WTC11 (cell line): ENCODE results near the gene REEP1.

Experiments used
- CREB1 ChIP-seq: sonication (generic); formaldehyde crosslinking; IDR thresholded peaks from 2 replicates; pipeline ENCODE4 v1.8.0; 2023; ENCODE audit warnings: mild to moderate bottlenecking, missing genetic modification reagents
- CTCF ChIP-seq: fragments of 200-600 bp; IDR thresholded peaks from 2 replicates; pipeline ENCODE4 v1.8.0; 2022; ENCODE audit warnings: antibody characterized with exemption
- E2F1 ChIP-seq: sonication (generic); formaldehyde crosslinking; IDR thresholded peaks from 2 replicates; pipeline ENCODE4 v1.8.0; 2022; ENCODE audit warnings: mild to moderate bottlenecking, missing genetic modification reagents
- E2F4 ChIP-seq: sonication (generic); formaldehyde crosslinking; IDR thresholded peaks from 2 replicates; pipeline ENCODE4 v1.8.1; 2022; ENCODE audit warnings: low read depth, mild to moderate bottlenecking, moderate library complexity, missing genetic modification reagents, borderline replicate concordance
- FOXP4 ChIP-seq: sonication (generic); formaldehyde crosslinking; IDR thresholded peaks from 2 replicates; pipeline ENCODE4 v1.8.0; 2022; ENCODE audit warnings: mild to moderate bottlenecking, missing genetic modification reagents
- MAX ChIP-seq: sonication (generic); formaldehyde crosslinking; IDR thresholded peaks from 2 replicates; pipeline ENCODE4 v1.8.0; 2022; ENCODE audit warnings: mild to moderate bottlenecking, missing genetic modification reagents
- MLX ChIP-seq: sonication (generic); formaldehyde crosslinking; IDR thresholded peaks from 2 replicates; pipeline ENCODE4 v1.8.1; 2023; ENCODE audit warnings: mild to moderate bottlenecking, missing genetic modification reagents, moderate library complexity
- USF2 ChIP-seq: sonication (generic); formaldehyde crosslinking; IDR thresholded peaks from 2 replicates; pipeline ENCODE4 v1.8.1; 2023; ENCODE audit warnings: mild to moderate bottlenecking, missing genetic modification reagents, moderate library complexity

- TF ChIP-seq MAX (CRISPR knock-in tag) (no peak), E2F4 (CRISPR knock-in tag) (no peak), CTCF (no peak), USF2 (CRISPR knock-in tag) (no peak), MLX (CRISPR knock-in tag) (no peak), CREB1 (CRISPR knock-in tag) (no peak), E2F1 (CRISPR knock-in tag) (no peak), FOXP4 (CRISPR knock-in tag) (no peak)
Observed at GRCh38 chr2:86290596-86291327, 46.7 kb downstream of the REEP1 start.
